HG02840 (cell line): ENCODE results near the gene HCFC1.

Experiments
- ATAC-seq: cut with Tn5 transposase; IDR thresholded peaks from one replicate; pipeline ENCODE4 v1.9.1; 2021; ENCODE audit warnings: mild to moderate bottlenecking, moderate library complexity, moderate number of reproducible peaks; ENCODE audit not compliant: unreplicated experiment, low FRiP score

The HCFC1 gene

GRCh38 chrX:153926858-153927671 is 44.6 kb downstream of the HCFC1 start:
- peak; percentile 43 for ATAC-seq

GRCh38 chrX:153926552-153926857 is 45.1 kb downstream of the HCFC1 start:
- ATAC-seq: no peak

- no peak for ATAC-seq
Observed at GRCh38 chrX:153925739-153926551, 45.7 kb downstream of the HCFC1 start, which contains the start of gene ARHGAP4. Gene ARHGAP4 (minus strand): TSS chrX:153926264. CDS start chrX:153926202, 62 bp downstream.

- no peak for ATAC-seq
Observed at GRCh38 chrX:153925387-153925738, 46.3 kb downstream of the HCFC1 start.

GRCh38 chrX:153924149-153924861 is 47.3 kb downstream of the HCFC1 start:
- no peak for ATAC-seq

GRCh38 chrX:153922932-153923857 is 48.4 kb downstream of the HCFC1 start:
- no peak for ATAC-seq

GRCh38 chrX:153921511-153922446 is 49.8 kb downstream of the HCFC1 start:
- ATAC-seq: no peak

GRCh38 chrX:153921070-153921469 is 50.5 kb downstream of the HCFC1 start:
- ATAC-seq: no peak

- ATAC-seq: no peak
Observed at GRCh38 chrX:153920546-153920945, 51.1 kb downstream of the HCFC1 start.

- ATAC-seq: no peak
Observed at GRCh38 chrX:153919281-153919680, 52.3 kb downstream of the HCFC1 start.

- ATAC-seq: no peak
Observed at GRCh38 chrX:153917869-153918268, 53.7 kb downstream of the HCFC1 start.

GRCh38 chrX:153913701-153914100 is 57.9 kb downstream of the HCFC1 start:
- ATAC-seq: no peak

- no peak for ATAC-seq
Observed at GRCh38 chrX:153913211-153913610, 58.4 kb downstream of the HCFC1 start.

GRCh38 chrX:153911798-153912197 is 59.8 kb downstream of the HCFC1 start:
- no peak for ATAC-seq

- ATAC-seq: no peak
Observed at GRCh38 chrX:153910446-153910845, 61.2 kb downstream of the HCFC1 start.

GRCh38 chrX:153909980-153910360 is 61.6 kb downstream of the HCFC1 start:
- ATAC-seq: no peak

GRCh38 chrX:153909024-153909979 is 62.3 kb downstream of the HCFC1 start:
- ATAC-seq: no peak
